T-helper 1 cell treated with Interleukin-12 subunit alpha and Interleukin-12 subunit beta and Interleukin-4 antibody, amounts not matched to agents 30 ng/mL and 1 ng/mL, for 36 hours (primary cell): ENCODE results near the gene FASN. TPM values are rescaled to one million over a fixed set of nuclear protein-coding genes. Genes with fewer than 3 reads are reported as not detected.

Experiments used
- intact Hi-C: fragments of 100-400 bp; cut with micrococcal nuclease; formaldehyde crosslinking; loops from one replicate; pipeline ENCODE4 v1.15.1; 2024
- total RNA-seq: library from RNA; stranded (reverse); gene quantifications from 2 replicates; pipeline ENCODE4 v1.2.3, GENCODE V29; 2022

The FASN gene
- total RNA-seq, 1 donor from 2014 or later, result 185 TPM

GRCh38 chr17:82059272-82060000 is 38.6 kb downstream of the FASN start:
- intact Hi-C loops, result no loop called here

GRCh38 chr17:82058855-82059249 is 39.2 kb downstream of the FASN start:
- intact Hi-C loops, result no loop called here

GRCh38 chr17:82058230-82058854 is 39.7 kb downstream of the FASN start:
- intact Hi-C loops, result no loop called here

- intact Hi-C loops, result no loop called here
Measured at GRCh38 chr17:82056729-82057621, 41.1 kb downstream of the FASN start.

GRCh38 chr17:82055965-82056728 is 41.9 kb downstream of the FASN start:
- intact Hi-C loops, result no loop called here

GRCh38 chr17:82055023-82055964 is 42.7 kb downstream of the FASN start:
- intact Hi-C loops, result no loop called here

- intact Hi-C loops, result loop anchor here (5.0 kb wide), 1 partner anchor 43 kb away; the partner anchor contains the start of gene FASN
Measured at GRCh38 chr17:82054351-82055022, 43.5 kb downstream of the FASN start.

GRCh38 chr17:82053556-82054263 is 44.3 kb downstream of the FASN start:
- intact Hi-C loops, result loop anchor here (5.0 kb wide), 1 partner anchor 44 kb away; the partner anchor contains the start of gene FASN

- intact Hi-C loops, result loop anchor here (5.0 kb wide), 1 partner anchor 44 kb away; the partner anchor contains the start of gene FASN
Measured at GRCh38 chr17:82053130-82053529, 44.9 kb downstream of the FASN start.

- intact Hi-C loops, result loop anchor here (5.0 kb wide), 1 partner anchor 45 kb away; the partner anchor contains the start of gene FASN
Measured at GRCh38 chr17:82052638-82053059, 45.4 kb downstream of the FASN start.

- intact Hi-C loops, result loop anchor here (1.0 to 5.0 kb wide), 4 partner anchors 13 to 45 kb away; partner anchors contain the start of genes DCXR, DUS1L, FASN and LRRC45
Measured at GRCh38 chr17:82051776-82052637, 46.0 kb downstream of the FASN start, which contains the start of the genes GPS1 and RFNG. Gene GPS1, plus strand, starts transcription at chr17:82051898. Its CDS starts 34 bp downstream, at chr17:82051932. Gene RFNG, minus strand, starts transcription at chr17:82051811. Its CDS starts 45 bp downstream, at chr17:82051766.

- intact Hi-C loops, result loop anchor here (1.0 to 5.0 kb wide), 4 partner anchors 14 to 46 kb away; partner anchors contain the start of genes DCXR, DUS1L, FASN and LRRC45
Measured at GRCh38 chr17:82050761-82051641, 47.0 kb downstream of the FASN start.

- intact Hi-C loops, result loop anchor here (5.0 kb wide), 1 partner anchor 47 kb away; the partner anchor contains the start of gene FASN
Measured at GRCh38 chr17:82050152-82050760, 47.8 kb downstream of the FASN start.

- intact Hi-C loops, result no loop called here
Measured at GRCh38 chr17:82049521-82049971, 48.5 kb downstream of the FASN start.

GRCh38 chr17:82049106-82049505 is 48.9 kb downstream of the FASN start:
- intact Hi-C loops, result no loop called here
